Renal pelvis (tissue), 4 donors: Measurements from ENCODE around the gene BCOR. TPM values are rescaled to one million over a fixed set of nuclear protein-coding genes. Genes with fewer than 3 reads are reported as not detected.

Experiments used
- DNase-seq: peaks from one replicate; pipeline ENCODE4 v3.0.0-alpha.2; 2013
- polyA plus RNA-seq, 3 donors: library from polyadenylated mRNA; unstranded; fragments of 120-200 nt; gene quantifications; one replicate each; pipeline ENCODE4 v1.2.1, GENCODE V29; 2013; ENCODE audit not compliant: insufficient read length in 3 of 3

The BCOR gene
- polyA plus RNA-seq, 3 donors, result 51.6 to 53.9 (median 53.3) TPM

DNA sequence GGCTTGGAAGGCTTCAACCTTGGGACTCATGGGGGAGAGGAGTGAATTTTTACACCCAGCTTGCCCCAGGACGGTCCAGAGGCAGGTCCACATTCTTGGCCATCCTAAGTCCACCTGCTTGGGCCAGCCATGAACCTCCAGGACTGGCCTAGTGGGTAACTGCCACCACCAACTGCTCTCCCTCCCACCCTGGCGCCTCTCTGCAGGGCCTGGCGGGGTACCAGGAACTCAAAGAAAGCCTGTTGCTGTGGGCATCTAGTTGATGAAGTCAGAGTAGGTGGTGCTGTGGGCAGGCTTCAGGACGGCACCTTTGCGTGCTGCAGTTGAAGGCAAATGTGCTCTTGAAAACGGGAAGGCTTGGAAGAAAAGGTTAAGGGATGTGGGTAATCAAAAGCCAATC, 12.0 kb downstream of the BCOR start:
- DNase-seq, result no peak

- DNase-seq, result no peak
These were observed 12.6 kb downstream of the BCOR start for GRCh38 chrX:40085102-40085551.

GRCh38 chrX:40084471-40085101, 13.2 kb downstream of the BCOR start:
- DNase-seq, result no peak

DNA sequence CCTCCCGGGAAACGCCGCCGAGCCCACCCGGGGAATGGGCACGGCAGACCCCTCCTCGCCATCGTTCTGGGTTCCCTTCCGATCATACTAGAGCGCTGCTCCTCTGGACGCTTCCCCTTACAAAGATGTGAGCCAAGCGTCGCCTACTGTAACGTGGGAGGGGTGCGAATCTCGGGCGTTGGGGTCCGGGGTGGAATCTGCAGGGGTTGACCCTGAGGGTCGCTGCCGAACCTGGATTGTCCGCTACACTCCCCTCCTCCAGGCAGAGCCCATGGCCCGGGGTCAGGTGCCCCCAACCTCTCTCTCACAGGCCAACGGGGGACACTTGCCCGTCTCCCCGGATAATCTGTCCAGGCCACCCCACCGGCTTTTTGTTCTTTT, 13.8 kb downstream of the BCOR start:
- DNase-seq, result no peak

GRCh38 chrX:40083120-40083978, 14.4 kb downstream of the BCOR start:
- DNase-seq, result no peak

- DNase-seq, result no peak
These were observed 15.2 kb downstream of the BCOR start for GRCh38 chrX:40082447-40083119.

DNA sequence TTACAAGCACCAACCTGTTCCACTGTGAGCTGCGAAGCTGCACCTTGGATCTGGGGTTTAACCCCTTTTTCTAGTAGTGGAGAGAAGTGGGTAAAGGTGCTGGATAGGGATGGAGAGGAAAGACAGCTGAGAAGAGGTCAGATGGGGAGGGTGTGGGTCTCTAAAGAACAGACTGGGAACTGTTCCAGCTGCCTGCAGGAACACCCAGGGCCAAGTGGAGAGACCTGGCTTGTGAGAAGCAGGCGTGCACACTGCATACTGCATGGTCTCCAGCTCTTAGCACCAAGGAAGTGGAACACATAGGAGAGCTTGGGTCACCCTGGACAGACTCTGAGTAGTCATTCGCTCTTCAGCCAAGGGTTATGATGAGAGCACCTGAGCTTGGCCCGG, 16.1 kb downstream of the BCOR start:
- no peak for DNase-seq

- no peak for DNase-seq
These were observed 16.7 kb downstream of the BCOR start for GRCh38 chrX:40080894-40081678.

DNA sequence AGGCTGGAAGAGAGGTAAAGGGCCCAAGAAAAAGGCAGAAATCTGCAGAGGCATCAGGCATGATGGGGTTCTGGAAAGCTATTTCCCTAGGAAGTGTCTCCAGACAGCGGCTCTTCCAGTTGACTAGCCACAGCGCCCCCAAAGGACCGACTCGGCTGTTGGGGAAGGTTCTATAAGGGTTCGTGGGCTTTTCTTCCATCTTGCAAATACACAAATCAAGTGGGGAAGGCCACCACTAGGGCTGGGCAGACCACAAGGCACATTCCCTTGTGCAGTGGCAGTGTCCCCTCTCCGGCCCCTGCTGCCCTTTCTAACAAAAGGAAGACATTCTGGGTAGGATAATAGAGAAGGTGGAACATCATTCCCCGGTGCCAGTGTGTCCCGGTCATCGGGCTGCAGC, 18.2 kb downstream of the BCOR start:
- no peak for DNase-seq

GRCh38 chrX:40078489-40079227, 19.1 kb downstream of the BCOR start:
- DNase-seq, result no peak

DNA sequence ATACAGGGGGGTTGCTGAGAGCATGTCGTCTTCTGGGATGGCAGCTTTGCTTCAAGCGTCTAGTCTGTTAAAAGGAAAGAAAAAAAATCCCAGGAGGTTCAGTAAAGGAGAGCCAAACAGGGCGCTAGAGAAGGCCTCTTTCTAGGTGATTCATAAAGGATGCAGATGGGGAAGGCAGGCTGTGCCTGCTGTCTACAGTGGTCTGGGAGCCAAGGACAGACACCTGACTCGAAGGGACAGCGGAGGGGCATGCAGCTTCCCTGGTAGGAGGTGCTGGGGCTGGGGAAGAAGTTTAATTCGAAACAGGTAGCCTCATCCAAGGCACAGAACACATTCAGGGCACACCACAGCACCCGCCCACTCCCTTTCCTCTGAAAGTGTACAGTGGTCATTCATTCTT, 19.9 kb downstream of the BCOR start:
- no peak for DNase-seq

DNA sequence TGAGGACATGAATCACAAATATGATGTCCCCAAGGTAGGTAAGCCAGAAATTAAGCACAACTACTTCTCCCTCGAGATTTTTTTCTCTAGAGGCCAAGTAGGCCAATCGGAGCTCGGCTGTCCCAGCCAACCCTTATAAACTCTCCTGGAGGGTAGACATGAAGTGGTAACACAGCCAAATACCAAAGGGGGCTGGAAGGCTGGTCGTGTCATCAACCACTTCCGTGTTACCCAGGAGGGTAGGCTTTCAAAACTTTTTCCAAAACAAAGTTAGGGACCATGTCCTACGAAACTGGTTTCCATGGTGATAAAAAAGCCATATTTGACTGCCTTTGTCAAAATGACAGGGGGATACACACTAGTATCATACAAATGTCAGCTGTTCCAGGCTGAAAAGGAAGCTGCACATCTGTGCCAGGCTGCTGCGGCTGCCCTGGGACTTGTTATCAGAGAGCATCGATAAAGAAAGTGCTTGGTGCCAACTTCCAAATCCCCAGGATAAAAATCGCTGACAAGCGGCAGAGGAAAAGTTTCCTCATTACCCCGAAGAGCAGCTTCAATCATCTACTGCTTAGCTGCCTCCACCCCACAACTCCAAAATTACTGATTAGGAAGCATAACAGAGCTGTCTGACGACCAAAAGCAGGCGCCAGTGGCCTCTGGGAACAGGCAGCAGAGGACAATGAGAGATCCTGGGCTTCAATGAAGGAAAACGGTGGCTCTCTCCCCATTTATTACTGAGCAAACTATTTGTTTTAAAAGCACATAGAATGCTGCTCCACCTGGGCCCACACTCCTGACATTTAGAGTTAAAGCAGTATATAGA, 20.8 kb downstream of the BCOR start:
- DNase-seq, result no peak

DNA sequence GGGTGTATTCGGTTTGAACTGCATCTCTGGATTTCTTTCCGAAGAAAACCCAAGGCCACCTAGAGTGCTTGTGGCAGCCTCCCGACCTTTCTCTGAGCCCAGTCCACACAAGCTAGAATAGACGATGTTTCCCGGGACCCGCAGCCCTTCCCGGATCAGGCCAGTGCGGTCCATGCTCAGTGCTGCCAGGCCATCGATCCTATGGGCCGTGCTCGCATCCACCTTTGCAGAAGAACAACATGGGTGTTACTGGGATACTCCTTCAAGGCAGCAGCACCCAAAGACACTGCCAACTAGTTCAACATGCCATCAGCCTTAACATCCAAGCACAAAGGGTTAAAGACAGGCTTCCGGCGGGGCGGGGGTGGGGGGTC, 22.8 kb downstream of the BCOR start:
- no peak for DNase-seq

DNA sequence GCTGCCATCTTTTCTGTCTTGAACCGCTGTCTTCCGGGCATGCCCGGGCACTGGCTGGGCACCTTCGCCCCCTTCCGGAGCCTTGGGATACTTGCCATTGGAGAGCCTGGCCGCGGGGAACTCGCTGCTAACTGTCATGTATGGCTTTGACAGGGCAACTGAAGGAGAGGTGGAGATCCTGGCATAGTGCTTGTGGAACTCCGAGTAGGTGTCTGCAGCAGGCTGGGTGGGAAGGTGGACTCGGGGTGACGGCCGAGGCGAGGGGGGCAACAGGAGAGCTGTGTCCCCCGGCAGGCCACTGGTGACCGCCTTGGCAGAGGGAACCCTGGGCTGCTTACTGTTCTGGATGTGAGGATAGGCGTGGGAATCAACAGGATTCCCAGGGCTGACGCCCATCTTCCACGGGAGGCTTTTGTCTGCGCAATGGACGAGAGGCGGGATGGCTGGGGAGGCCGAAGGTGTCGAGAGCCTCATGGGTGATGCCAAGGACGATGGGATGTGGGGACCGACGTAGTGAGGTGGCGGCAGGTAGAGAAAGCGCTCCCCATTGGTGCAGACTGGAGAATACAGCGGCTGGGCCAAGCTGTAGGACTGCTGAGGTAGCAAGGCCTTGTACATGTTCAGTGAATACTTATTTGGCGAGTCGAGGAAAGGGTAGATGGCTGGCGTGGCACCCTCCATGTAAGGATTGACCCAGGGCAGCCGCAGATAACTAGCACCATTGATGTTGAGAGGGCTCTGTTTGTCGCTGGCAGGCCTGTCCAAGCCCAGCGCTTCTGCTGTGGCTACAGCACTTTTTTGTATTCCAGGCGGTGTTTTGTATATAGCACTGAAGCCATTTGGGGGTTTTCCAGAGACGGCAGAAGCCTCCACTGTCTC, 23.4 kb downstream of the BCOR start:
- no peak for DNase-seq

- DNase-seq, result no peak
These were observed 24.2 kb downstream of the BCOR start for GRCh38 chrX:40073439-40074054.

- DNase-seq, result no peak
These were observed 25.5 kb downstream of the BCOR start for GRCh38 chrX:40072246-40072645.

- no peak for DNase-seq
These were observed 29.7 kb downstream of the BCOR start for GRCh38 chrX:40068048-40068447.

GRCh38 chrX:40066700-40067099, 31.1 kb downstream of the BCOR start:
- no peak for DNase-seq
